KMS-11 (cell line): Measurements from ENCODE around the gene CACNA1S.

Source experiments
- H2AFZ ChIP-seq: fragments of 200-600 bp; sonication (generic); 2 replicates; pipeline ENCODE4 v1.6.1; 2016; ENCODE audit warnings: antibody characterized with exemption, mixed run types, low read depth
- H3K27ac ChIP-seq: fragments of 200-600 bp; sonication (generic); 2 replicates; pipeline ENCODE4 v1.6.1; 2016; ENCODE audit warnings: mild to moderate bottlenecking, mixed run types
- H3K27me3 ChIP-seq: fragments of 200-600 bp; sonication (generic); 2 replicates; pipeline ENCODE4 v1.6.1; 2017; ENCODE audit warnings: mild to moderate bottlenecking, low read depth, mixed run types, moderate library complexity; ENCODE audit not compliant: insufficient read depth
- H3K36me3 ChIP-seq: fragments of 200-600 bp; sonication (generic); 2 replicates; pipeline ENCODE4 v1.6.1; 2017; ENCODE audit warnings: mild to moderate bottlenecking, mixed run types; ENCODE audit not compliant: insufficient read depth
- H3K4me1 ChIP-seq: fragments of 200-600 bp; sonication (generic); 2 replicates; pipeline ENCODE4 v1.6.1; 2016; ENCODE audit warnings: mild to moderate bottlenecking, low read depth, mixed run types; ENCODE audit not compliant: poor library complexity, severe bottlenecking
- H3K4me2 ChIP-seq: fragments of 200-600 bp; sonication (generic); 2 replicates; pipeline ENCODE4 v1.7.0; 2016; ENCODE audit warnings: mild to moderate bottlenecking, mixed run types
- H3K4me3 ChIP-seq: fragments of 200-600 bp; sonication (generic); IDR thresholded peaks from 2 replicates; pipeline ENCODE4 v1.6.1; 2017; ENCODE audit warnings: low read depth, low read length, mixed read lengths; ENCODE audit not compliant: insufficient read depth
- H3K79me2 ChIP-seq: fragments of 200-600 bp; sonication (generic); 2 replicates; pipeline ENCODE4 v1.6.1; 2016; ENCODE audit warnings: low read depth, mixed run types; ENCODE audit not compliant: insufficient read depth
- H3K9ac ChIP-seq: fragments of 200-600 bp; sonication (generic); 2 replicates; pipeline ENCODE4 v1.6.1; 2016; ENCODE audit warnings: mild to moderate bottlenecking, mixed run types
- H4K20me1 ChIP-seq: fragments of 200-600 bp; sonication (generic); 2 replicates; pipeline ENCODE4 v1.6.1; 2016; ENCODE audit warnings: mild to moderate bottlenecking, mixed run types; ENCODE audit not compliant: insufficient read depth
- TF ChIP-seq, protein P1 (sequence below): fragments of 200-600 bp; sonication (generic); conservative IDR thresholded peaks from 2 replicates; pipeline ENCODE4 v1.6.1; 2017; ENCODE audit warnings: low read depth, mild to moderate bottlenecking, antibody characterized with exemption, low read length, moderate library complexity, mixed read lengths

CACNA1S gene

DNA sequence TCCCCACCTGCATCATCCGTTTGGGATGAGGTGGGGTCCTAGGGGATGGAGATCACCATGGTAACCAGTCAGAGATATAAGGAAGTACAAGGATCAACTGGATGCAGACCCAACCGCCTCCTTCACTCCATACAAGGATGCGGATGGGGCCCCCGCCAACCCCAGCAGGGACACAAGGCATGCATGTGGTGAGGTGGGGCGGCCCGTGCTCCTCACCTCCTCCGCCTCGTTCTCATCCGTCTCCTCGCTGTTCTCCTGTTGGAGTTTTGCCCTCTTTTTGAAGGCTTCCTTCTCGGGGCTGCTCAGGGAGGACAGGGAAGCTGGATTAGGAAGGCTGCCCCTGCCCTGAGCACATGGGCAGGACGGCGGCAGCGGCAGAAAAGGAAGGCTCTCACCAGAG is 112.6 kb downstream of the CACNA1S start:
- H3K27me3 ChIP-seq, result no peaks in the 10 kb centered on the region
- no peak overlapping the region for H3K27ac ChIP-seq
- no peak overlapping the region for H3K4me3 ChIP-seq
- H3K36me3 ChIP-seq, result no peaks in the 10 kb centered on the region; the same call in 1 of the 2 replicates
- no peaks in the 10 kb centered on the region for H3K4me1 ChIP-seq
- H3K79me2 ChIP-seq, result no peaks in the 10 kb centered on the region
- H3K9ac ChIP-seq, result no peak overlapping the region
- H2AFZ ChIP-seq, result no peak overlapping the region
- TF ChIP-seq, protein P1, sequence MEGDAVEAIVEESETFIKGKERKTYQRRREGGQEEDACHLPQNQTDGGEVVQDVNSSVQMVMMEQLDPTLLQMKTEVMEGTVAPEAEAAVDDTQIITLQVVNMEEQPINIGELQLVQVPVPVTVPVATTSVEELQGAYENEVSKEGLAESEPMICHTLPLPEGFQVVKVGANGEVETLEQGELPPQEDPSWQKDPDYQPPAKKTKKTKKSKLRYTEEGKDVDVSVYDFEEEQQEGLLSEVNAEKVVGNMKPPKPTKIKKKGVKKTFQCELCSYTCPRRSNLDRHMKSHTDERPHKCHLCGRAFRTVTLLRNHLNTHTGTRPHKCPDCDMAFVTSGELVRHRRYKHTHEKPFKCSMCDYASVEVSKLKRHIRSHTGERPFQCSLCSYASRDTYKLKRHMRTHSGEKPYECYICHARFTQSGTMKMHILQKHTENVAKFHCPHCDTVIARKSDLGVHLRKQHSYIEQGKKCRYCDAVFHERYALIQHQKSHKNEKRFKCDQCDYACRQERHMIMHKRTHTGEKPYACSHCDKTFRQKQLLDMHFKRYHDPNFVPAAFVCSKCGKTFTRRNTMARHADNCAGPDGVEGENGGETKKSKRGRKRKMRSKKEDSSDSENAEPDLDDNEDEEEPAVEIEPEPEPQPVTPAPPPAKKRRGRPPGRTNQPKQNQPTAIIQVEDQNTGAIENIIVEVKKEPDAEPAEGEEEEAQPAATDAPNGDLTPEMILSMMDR, result no peak
- no peaks in the 10 kb centered on the region for H4K20me1 ChIP-seq
- H3K4me2 ChIP-seq, result no peak overlapping the region

DNA sequence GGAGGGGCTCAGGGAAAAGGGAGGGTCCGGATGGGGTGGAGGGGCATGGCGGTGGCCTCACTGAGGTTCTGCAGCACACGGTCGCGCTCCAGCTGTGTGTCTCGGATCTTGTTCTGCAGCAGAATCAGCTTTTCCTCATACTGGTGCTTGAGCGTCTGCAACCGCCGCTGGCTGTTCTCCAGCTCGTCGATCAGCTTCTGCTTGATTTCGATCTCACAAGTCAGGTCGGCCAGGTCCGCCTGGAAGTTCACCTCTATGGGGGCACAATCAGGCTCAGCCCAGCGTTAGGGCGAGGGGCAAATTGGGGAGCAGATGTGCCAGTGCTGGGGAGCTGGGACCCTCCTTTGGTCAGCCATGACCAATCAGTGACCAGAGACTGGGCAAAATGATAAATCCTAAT is 113.9 kb downstream of the CACNA1S start:
- Histone ChIP-seq H2AFZ (no peak overlapping the region), H3K4me2 (no peak overlapping the region), H3K27ac (no peak overlapping the region), H3K4me1 (no peaks in the 10 kb centered on the region), H3K4me3 (no peak overlapping the region), H4K20me1 (no peaks in the 10 kb centered on the region), H3K79me2 (no peaks in the 10 kb centered on the region), H3K36me3 (no peaks in the 10 kb centered on the region; the same call in 1 of the 2 replicates), H3K27me3 (no peaks in the 10 kb centered on the region), H3K9ac (no peak overlapping the region)
- TF ChIP-seq, protein P1, result no peak

DNA sequence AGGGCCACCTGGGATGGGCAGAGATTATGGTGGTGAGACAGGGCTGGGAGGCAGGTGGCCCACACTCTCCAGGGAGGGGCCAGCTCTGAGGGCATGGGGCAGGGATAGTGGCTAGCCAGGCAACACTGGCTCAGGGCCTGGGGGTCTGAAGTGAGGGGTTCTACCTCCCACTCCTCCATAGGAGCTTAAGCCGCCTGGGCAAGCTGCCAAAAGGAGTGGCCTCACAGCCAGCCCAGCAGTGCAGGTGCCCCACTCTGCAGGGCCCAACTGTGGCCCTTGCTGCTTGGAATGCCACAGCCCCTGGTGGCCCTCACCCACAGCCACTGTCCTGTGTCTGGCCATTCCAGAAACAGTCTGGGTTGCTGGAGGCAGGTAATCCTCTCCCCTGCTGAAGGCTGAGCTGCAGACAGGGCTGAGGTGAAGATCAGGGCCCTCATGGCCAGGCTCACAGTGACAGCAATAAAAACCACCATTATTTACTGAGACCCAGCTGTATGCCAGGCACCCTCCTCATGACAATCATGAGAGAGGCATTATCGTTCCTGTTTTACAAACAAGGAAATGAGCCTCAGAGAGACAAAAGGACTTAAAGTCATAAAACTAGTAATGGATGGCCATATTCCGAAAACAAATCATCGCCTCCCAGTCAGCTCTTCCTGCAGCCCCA is 119.7 kb downstream of the CACNA1S start:
- Histone ChIP-seq H3K27ac (no peak overlapping the region), H3K4me3 (no peak overlapping the region), H2AFZ (no peak overlapping the region), H3K36me3 (peaks cover 7% of the 10 kb centered on the region), H3K4me2 (no peak overlapping the region), H3K27me3 (no peaks in the 10 kb centered on the region), H4K20me1 (no peaks in the 10 kb centered on the region), H3K9ac (no peak overlapping the region), H3K79me2 (no peaks in the 10 kb centered on the region), H3K4me1 (no peaks in the 10 kb centered on the region)
- TF ChIP-seq, protein P1, result no peak

DNA sequence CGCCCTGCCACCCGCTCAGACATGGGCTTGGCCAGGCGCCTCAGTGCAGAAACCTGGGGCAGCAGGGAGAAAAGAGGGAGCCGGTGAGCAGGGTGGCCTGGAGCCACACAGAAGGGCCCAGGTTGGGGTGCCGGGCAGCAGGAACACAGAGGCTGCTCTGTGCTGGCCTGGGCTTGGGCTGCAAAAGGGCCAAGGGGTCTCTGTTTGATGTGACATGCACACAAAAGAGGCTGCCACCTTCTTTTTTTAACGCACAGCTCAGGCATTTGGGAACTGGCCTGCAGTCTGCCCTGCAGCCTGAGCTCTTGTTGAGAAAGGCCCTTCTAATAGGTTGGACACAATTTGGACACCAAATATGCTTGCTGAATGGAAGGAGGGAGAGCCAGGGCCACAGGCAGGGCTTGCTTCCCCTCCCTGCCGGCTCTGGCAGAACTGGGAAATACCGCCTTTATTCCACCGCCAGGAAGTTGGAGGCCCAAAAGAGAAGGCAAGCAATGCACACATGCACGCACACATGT is 121.1 kb downstream of the CACNA1S start:
- TF ChIP-seq, protein P1, result no peak
- H3K27ac ChIP-seq, result no peak overlapping the region
- H4K20me1 ChIP-seq, result no peaks in the 10 kb centered on the region
- H3K36me3 ChIP-seq, result peaks cover 7% of the 10 kb centered on the region
- no peaks in the 10 kb centered on the region for H3K79me2 ChIP-seq
- H3K27me3 ChIP-seq, result no peaks in the 10 kb centered on the region
- H3K4me2 ChIP-seq, result no peak overlapping the region
- no peaks in the 10 kb centered on the region for H3K4me1 ChIP-seq
- H3K4me3 ChIP-seq, result no peak overlapping the region
- no peak overlapping the region for H3K9ac ChIP-seq
- H2AFZ ChIP-seq, result no peak overlapping the region
